Thyroid gland (tissue), 4 donors: ENCODE results near the gene MAD1L1.
"Not testable (repeated sequence)": the region's sequence is repeated elsewhere in the genome, so short reads cannot be mapped to it uniquely, and the experiment has no call there.

Source experiments
- POLR2A ChIP-seq, 2 donors: fragments of 450-650 bp; IDR thresholded peaks; one replicate each; pipeline ENCODE4 v1.6.1; 2017; ENCODE audit warnings: antibody characterized with exemption in 2 of 2, mild to moderate bottlenecking in 2 of 2, moderate library complexity in 1 of 2
- TF ChIP-seq, protein P1 (sequence below), 6 experiments: fragments of 200-600 bp in 3 of 6; fragments of 450-650 bp in 3 of 6; sonication (generic) in 3 of 6; IDR thresholded peaks; one replicate each; pipeline ENCODE4 v1.5.1; 2016 to 2019; ENCODE audit warnings: antibody characterized with exemption in 6 of 6, mild to moderate bottlenecking in 2 of 6, inconsistent platforms in 1 of 6, moderate library complexity in 1 of 6

DNA sequence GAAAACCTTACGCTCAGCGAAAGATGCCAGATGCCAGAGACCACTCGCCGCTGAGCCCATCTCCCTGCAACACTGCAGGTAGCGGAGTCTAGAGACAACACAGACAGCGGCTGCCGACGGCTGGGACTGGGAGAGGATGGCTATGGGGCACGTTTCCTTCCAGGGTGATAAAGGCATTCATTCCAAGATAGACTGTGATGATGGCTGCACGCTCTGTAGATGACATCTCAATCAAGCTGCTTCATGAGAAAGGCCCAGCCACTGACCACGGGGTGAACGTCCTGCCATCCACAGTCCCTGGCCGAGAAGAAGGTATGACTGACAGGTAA is 394.2 kb downstream of the MAD1L1 start:
- TF ChIP-seq, protein P1, sequence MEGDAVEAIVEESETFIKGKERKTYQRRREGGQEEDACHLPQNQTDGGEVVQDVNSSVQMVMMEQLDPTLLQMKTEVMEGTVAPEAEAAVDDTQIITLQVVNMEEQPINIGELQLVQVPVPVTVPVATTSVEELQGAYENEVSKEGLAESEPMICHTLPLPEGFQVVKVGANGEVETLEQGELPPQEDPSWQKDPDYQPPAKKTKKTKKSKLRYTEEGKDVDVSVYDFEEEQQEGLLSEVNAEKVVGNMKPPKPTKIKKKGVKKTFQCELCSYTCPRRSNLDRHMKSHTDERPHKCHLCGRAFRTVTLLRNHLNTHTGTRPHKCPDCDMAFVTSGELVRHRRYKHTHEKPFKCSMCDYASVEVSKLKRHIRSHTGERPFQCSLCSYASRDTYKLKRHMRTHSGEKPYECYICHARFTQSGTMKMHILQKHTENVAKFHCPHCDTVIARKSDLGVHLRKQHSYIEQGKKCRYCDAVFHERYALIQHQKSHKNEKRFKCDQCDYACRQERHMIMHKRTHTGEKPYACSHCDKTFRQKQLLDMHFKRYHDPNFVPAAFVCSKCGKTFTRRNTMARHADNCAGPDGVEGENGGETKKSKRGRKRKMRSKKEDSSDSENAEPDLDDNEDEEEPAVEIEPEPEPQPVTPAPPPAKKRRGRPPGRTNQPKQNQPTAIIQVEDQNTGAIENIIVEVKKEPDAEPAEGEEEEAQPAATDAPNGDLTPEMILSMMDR (IDR thresholded peaks at IDR 0.05): not testable (repeated sequence)
- not testable (repeated sequence) for TF ChIP-seq POLR2A (IDR thresholded peaks at IDR 0.05)
